ENCODE data around the gene CGB8.

DNA sequence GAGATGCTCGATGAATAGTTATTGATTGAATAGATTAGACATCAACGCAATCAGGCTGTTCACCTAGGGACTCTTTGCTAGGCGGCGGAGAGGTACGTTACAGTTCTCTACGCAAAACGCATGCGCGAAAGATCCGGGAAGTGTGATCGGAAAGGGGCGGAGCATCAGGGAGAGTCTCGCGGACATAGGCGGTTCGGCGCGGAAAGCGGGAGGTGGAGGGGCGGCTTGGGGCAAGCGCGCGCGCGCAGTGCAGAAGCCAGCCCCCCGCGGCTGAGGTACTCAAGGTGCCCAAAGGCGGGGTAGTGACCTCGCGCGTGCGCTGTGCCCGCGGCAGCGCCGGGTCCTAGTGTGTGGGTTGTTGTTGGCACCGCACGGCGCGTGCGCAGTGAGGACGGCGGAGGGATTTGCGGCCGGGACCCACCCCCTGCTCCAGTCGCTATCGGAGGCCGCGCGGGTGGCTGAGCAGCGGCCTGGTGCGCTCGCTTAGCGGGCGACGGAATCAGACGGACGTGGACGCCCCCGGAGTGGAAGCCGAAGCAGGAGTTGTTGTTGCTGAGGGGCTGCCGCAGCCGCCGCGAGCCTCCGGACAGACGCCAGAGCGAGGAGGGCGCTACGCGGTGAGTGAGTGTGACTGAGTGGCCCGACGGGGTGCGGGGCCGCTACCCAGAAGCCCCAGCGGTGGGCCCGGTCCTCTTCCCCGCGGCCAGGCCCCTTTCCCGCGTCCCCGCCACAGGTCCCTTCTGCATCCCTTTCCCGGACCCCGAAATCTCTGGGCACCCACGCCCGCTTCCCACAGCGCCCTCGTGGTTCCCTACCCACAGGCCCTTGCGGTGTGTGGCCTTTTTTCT is 36.3 kb upstream of the CGB8 start, which contains the start of gene SNRNP70:
- TF ChIP-seq SIN3A (IDR thresholded peaks at IDR 0.05; ENCODE audit: borderline replicate concordance, insufficient read depth, low read depth, low read length) (peak; percentile 23; the same call in 1 of the 2 replicates), TCF7L2 (IDR thresholded peaks at IDR 0.05; ENCODE audit: low read depth, low read length) (no peak), POLR2AphosphoS5 (IDR thresholded peaks at IDR 0.05; ENCODE audit: low read depth, low read length) (peak; percentile 80)
- TF ChIP-seq, protein P1, sequence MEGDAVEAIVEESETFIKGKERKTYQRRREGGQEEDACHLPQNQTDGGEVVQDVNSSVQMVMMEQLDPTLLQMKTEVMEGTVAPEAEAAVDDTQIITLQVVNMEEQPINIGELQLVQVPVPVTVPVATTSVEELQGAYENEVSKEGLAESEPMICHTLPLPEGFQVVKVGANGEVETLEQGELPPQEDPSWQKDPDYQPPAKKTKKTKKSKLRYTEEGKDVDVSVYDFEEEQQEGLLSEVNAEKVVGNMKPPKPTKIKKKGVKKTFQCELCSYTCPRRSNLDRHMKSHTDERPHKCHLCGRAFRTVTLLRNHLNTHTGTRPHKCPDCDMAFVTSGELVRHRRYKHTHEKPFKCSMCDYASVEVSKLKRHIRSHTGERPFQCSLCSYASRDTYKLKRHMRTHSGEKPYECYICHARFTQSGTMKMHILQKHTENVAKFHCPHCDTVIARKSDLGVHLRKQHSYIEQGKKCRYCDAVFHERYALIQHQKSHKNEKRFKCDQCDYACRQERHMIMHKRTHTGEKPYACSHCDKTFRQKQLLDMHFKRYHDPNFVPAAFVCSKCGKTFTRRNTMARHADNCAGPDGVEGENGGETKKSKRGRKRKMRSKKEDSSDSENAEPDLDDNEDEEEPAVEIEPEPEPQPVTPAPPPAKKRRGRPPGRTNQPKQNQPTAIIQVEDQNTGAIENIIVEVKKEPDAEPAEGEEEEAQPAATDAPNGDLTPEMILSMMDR (IDR thresholded peaks at IDR 0.05): no peak
- TF ChIP-seq, protein P2, sequence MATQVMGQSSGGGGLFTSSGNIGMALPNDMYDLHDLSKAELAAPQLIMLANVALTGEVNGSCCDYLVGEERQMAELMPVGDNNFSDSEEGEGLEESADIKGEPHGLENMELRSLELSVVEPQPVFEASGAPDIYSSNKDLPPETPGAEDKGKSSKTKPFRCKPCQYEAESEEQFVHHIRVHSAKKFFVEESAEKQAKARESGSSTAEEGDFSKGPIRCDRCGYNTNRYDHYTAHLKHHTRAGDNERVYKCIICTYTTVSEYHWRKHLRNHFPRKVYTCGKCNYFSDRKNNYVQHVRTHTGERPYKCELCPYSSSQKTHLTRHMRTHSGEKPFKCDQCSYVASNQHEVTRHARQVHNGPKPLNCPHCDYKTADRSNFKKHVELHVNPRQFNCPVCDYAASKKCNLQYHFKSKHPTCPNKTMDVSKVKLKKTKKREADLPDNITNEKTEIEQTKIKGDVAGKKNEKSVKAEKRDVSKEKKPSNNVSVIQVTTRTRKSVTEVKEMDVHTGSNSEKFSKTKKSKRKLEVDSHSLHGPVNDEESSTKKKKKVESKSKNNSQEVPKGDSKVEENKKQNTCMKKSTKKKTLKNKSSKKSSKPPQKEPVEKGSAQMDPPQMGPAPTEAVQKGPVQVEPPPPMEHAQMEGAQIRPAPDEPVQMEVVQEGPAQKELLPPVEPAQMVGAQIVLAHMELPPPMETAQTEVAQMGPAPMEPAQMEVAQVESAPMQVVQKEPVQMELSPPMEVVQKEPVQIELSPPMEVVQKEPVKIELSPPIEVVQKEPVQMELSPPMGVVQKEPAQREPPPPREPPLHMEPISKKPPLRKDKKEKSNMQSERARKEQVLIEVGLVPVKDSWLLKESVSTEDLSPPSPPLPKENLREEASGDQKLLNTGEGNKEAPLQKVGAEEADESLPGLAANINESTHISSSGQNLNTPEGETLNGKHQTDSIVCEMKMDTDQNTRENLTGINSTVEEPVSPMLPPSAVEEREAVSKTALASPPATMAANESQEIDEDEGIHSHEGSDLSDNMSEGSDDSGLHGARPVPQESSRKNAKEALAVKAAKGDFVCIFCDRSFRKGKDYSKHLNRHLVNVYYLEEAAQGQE (IDR thresholded peaks at IDR 0.05; ENCODE audit: insufficient read depth in 1 of 2, low read depth in 2 of 2, low read length in 1 of 2): no peak
